WTC11 (cell line): Measurements from ENCODE around the gene CLUH. TPM values are rescaled to one million over a fixed set of nuclear protein-coding genes. Genes with fewer than 3 reads are reported as not detected.
"Not testable (repeated sequence)": the region's sequence is repeated elsewhere in the genome, so short reads cannot be mapped to it uniquely, and the experiment has no call there.

Source experiments
- ATAC-seq: fragments of 200-7000 bp; cut with Tn5 transposase; 2 replicates; pipeline ENCODE4 v1.10.0; 2021; ENCODE audit warnings: mild to moderate bottlenecking, moderate library complexity
- CTCF ChIA-PET: fragments of 300-600 bp; sonication (Branson Sonifier 250); formaldehyde crosslinking; loops from one replicate; lab custom pipeline; 2021; ENCODE audit warnings: antibody characterized with exemption; lab: Charles Lee
- POLR2A ChIA-PET: fragments of 350-600 bp; sonication (Branson Sonifier 250); formaldehyde crosslinking; loops from one replicate; lab custom pipeline; 2021; ENCODE audit warnings: antibody characterized with exemption; lab: Charles Lee
- DNase-seq: peaks from one replicate; pipeline ENCODE4 v3.0.0; 2021; ENCODE audit warnings: low spot score
- H3K27ac Mint-ChIP-seq: 2 replicates; pipeline ENCODE4 v1.8.0; 2021; ENCODE audit warnings: mixed read lengths
- H3K27me3 Mint-ChIP-seq: 2 replicates; pipeline ENCODE4 v1.8.0; 2021; ENCODE audit warnings: low read depth, mild to moderate bottlenecking, moderate library complexity, mixed read lengths
- H3K36me3 Mint-ChIP-seq: 2 replicates; pipeline ENCODE4 v1.8.0; 2021; ENCODE audit warnings: mixed read lengths
- H3K4me1 Mint-ChIP-seq: 2 replicates; pipeline ENCODE4 v1.8.0; 2022; ENCODE audit warnings: mixed read lengths
- H3K4me3 Mint-ChIP-seq: 2 replicates; pipeline ENCODE4 v1.8.0; 2021; ENCODE audit warnings: mild to moderate bottlenecking, moderate library complexity, mixed read lengths
- H3K9me3 Mint-ChIP-seq: 2 replicates; pipeline ENCODE4 v1.8.0; 2021; ENCODE audit warnings: mixed read lengths
- ATF1 ChIP-seq: sonication (generic); formaldehyde crosslinking; IDR thresholded peaks from 2 replicates; pipeline ENCODE4 v1.8.1; 2023; ENCODE audit warnings: mild to moderate bottlenecking, moderate library complexity, missing genetic modification reagents
- CDX4 ChIP-seq: fragments of 250-450 bp; sonication (Bioruptor Pico); IDR thresholded peaks from 2 replicates; pipeline ENCODE4 v1.9.0; 2021; ENCODE audit warnings: moderate library complexity, mild to moderate bottlenecking, inconsistent platforms, borderline replicate concordance
- E2F1 ChIP-seq: sonication (generic); formaldehyde crosslinking; IDR thresholded peaks from 2 replicates; pipeline ENCODE4 v1.8.0; 2022; ENCODE audit warnings: mild to moderate bottlenecking, missing genetic modification reagents
- EMX1 ChIP-seq: fragments of 250-450 bp; sonication (Bioruptor Pico); IDR thresholded peaks from 2 replicates; pipeline ENCODE4 v1.8.0; 2021; ENCODE audit warnings: mild to moderate bottlenecking
- ESRRA ChIP-seq: sonication (generic); formaldehyde crosslinking; IDR thresholded peaks from 2 replicates; pipeline ENCODE4 v1.8.1; 2022; ENCODE audit warnings: mild to moderate bottlenecking, missing genetic modification reagents, borderline replicate concordance
- FOXJ3 ChIP-seq: sonication (generic); formaldehyde crosslinking; IDR thresholded peaks from 2 replicates; pipeline ENCODE4 v1.9.0; 2021; ENCODE audit warnings: missing genetic modification reagents, mild to moderate bottlenecking, borderline replicate concordance
- FOXK1 ChIP-seq: sonication (generic); formaldehyde crosslinking; IDR thresholded peaks from 2 replicates; pipeline ENCODE4 v1.8.0; 2022; ENCODE audit warnings: mild to moderate bottlenecking, moderate library complexity, missing genetic modification reagents
- FOXP1 ChIP-seq: sonication (generic); formaldehyde crosslinking; IDR thresholded peaks from 2 replicates; pipeline ENCODE4 v1.8.0; 2022; ENCODE audit warnings: missing genetic modification reagents, mild to moderate bottlenecking, moderate library complexity, borderline replicate concordance
- JAZF1 ChIP-seq: fragments of 250-450 bp; sonication (Bioruptor Pico); IDR thresholded peaks from 2 replicates; pipeline ENCODE4 v1.9.0; 2021; ENCODE audit warnings: moderate library complexity, mild to moderate bottlenecking, inconsistent platforms
- KAT7 ChIP-seq: sonication (generic); formaldehyde crosslinking; IDR thresholded peaks from 2 replicates; pipeline ENCODE4 v1.8.1; 2023; ENCODE audit warnings: missing genetic modification reagents, mild to moderate bottlenecking, borderline replicate concordance
- MLX ChIP-seq: sonication (generic); formaldehyde crosslinking; IDR thresholded peaks from 2 replicates; pipeline ENCODE4 v1.8.1; 2023; ENCODE audit warnings: mild to moderate bottlenecking, missing genetic modification reagents, moderate library complexity
- MYBL2 ChIP-seq: sonication (generic); formaldehyde crosslinking; IDR thresholded peaks from 2 replicates; pipeline ENCODE4 v1.8.1; 2023; ENCODE audit warnings: mild to moderate bottlenecking, moderate library complexity, missing genetic modification reagents
- PRRX2 ChIP-seq: fragments of 250-450 bp; sonication (Bioruptor Pico); IDR thresholded peaks from 2 replicates; pipeline ENCODE4 v1.8.0; 2021; ENCODE audit warnings: mild to moderate bottlenecking
- TCF7 ChIP-seq: sonication (generic); formaldehyde crosslinking; IDR thresholded peaks from 2 replicates; pipeline ENCODE4 v1.8.0; 2022; ENCODE audit warnings: mild to moderate bottlenecking, low read depth, missing genetic modification reagents, moderate library complexity
- ZBTB21 ChIP-seq: sonication (generic); formaldehyde crosslinking; IDR thresholded peaks from 2 replicates; pipeline ENCODE4 v1.8.1; 2023; ENCODE audit warnings: mild to moderate bottlenecking, missing genetic modification reagents, borderline replicate concordance
- ZNF121 ChIP-seq: sonication (generic); formaldehyde crosslinking; IDR thresholded peaks from 2 replicates; pipeline ENCODE4 v1.8.0; 2023; ENCODE audit warnings: missing genetic modification reagents
- ZNF416 ChIP-seq: fragments of 250-450 bp; sonication (Bioruptor Pico); IDR thresholded peaks from 2 replicates; pipeline ENCODE4 v1.9.0; 2021; ENCODE audit warnings: mild to moderate bottlenecking, inconsistent platforms
- ZNF671 ChIP-seq: fragments of 250-450 bp; sonication (Bioruptor Pico); IDR thresholded peaks from 2 replicates; pipeline ENCODE4 v1.8.0; 2021; ENCODE audit warnings: mild to moderate bottlenecking
- total RNA-seq: library from RNA; stranded (reverse); gene quantifications from 3 replicates; pipeline ENCODE4 v1.2.3, GENCODE V29; 2021
- TF ChIP-seq, protein P1 (sequence below): sonication (generic); formaldehyde crosslinking; IDR thresholded peaks from 2 replicates; pipeline ENCODE4 v1.8.0; 2022; ENCODE audit warnings: mild to moderate bottlenecking, missing genetic modification reagents
- TF ChIP-seq, protein P2 (sequence below): fragments of 250-450 bp; sonication (Bioruptor Pico); IDR thresholded peaks from 2 replicates; pipeline ENCODE4 v1.8.0; 2021; ENCODE audit warnings: mild to moderate bottlenecking
- TF ChIP-seq, protein P3 (sequence below): fragments of 250-450 bp; sonication (Bioruptor Pico); IDR thresholded peaks from 2 replicates; pipeline ENCODE4 v1.9.0; 2021; ENCODE audit warnings: mild to moderate bottlenecking
- TF ChIP-seq, protein P4 (sequence below): sonication (generic); formaldehyde crosslinking; IDR thresholded peaks from 2 replicates; pipeline ENCODE4 v1.8.1; 2023; ENCODE audit warnings: mild to moderate bottlenecking, moderate library complexity, missing genetic modification reagents

The CLUH gene
- total RNA-seq, 1 experiment from 2014 or later, result 105 TPM

DNA sequence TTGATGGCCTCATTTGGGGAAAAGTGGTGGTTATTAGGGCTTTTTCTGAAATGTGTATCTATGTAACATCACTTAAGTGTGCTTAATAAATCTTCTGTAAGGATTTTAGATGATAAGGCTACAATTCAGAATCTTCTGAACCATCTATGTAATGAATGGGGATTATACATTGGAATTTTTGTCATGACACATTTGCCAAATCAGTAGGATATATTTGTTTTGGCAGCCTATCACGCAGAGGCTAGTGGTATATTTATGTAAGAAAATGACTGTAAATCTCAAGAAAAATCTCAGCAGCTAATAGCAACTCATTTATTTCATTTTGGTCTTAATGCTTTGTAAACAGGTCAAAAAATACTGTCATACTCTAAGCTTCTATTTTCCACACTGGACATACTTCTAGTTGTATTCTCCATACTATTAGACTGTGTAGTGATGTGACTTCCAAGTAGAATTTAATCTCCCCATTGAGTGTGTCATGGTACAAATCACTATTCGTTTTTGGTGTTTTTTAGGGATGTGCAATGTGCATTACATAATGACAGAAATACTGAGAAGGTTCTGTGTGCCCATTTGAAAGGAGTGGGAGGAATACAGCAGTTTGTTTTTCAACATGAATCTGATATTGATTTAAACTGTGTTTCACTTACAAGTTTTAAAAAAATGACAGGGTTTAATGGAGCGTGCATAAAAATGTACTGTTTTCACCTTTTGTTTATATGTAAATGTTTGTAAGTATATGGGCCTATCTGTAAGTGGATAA is 29.2 kb downstream of the CLUH start (continued):
- no peak for TF ChIP-seq CDX4 (CRISPR knock-in tag)
- TF ChIP-seq, all 79 proteins: peak for 0

DNA sequence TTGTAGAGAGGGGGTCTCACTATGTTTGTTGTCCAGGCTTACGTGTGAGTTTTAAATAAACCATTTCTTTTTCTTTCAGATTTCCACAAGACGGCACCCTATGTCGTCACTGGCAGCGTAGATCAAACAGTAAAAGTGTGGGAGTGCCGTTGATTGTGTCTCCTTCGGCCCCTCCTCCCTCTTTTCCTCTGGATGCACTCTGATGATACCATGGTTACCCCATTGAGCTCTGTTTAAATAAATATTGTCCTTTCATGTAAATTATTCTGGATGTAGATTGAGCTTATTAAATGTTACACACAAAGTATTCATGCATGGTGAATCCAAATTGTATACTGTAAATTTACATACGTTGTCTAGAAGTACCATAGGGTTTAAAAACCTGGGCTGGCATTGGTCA is 29.9 kb downstream of the CLUH start:
- H3K27ac Mint-ChIP-seq, result no peak overlapping the region
- CTCF ChIA-PET, result no interaction called here

GRCh38 chr17:2680961-2681360 is 30.6 kb downstream of the CLUH start:
- peaks cover 48% of the 10 kb centered on the region for H3K36me3 Mint-ChIP-seq
- H3K4me3 Mint-ChIP-seq, result no peak overlapping the region
- ATAC-seq, result no peak
- H3K27me3 Mint-ChIP-seq, result no peaks in the 10 kb centered on the region
- no peak for TF ChIP-seq TCF7
- no peak for TF ChIP-seq ZNF416 (CRISPR knock-in tag)
- TF ChIP-seq ZNF671, result no peak
- peak; percentile 83; the same call in 1 of the 2 replicates for TF ChIP-seq ZNF121 (CRISPR knock-in tag)
- no peaks in the 10 kb centered on the region for H3K4me1 Mint-ChIP-seq
- POLR2A ChIA-PET, result no interaction called here
- no peak for DNase-seq
- no peak overlapping the region for H3K27ac Mint-ChIP-seq
- CTCF ChIA-PET, result no interaction called here
- H3K9me3 Mint-ChIP-seq, result no peaks in the 10 kb centered on the region

More for the DNA sequence above, 29.9 kb downstream of the CLUH start:
- H3K36me3 Mint-ChIP-seq, result peaks cover 43% of the 10 kb centered on the region
- no peak overlapping the region for H3K4me3 Mint-ChIP-seq
- TF ChIP-seq, protein P1, sequence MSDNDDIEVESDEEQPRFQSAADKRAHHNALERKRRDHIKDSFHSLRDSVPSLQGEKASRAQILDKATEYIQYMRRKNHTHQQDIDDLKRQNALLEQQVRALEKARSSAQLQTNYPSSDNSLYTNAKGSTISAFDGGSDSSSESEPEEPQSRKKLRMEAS, result no peak
- no peak for TF ChIP-seq PRRX2 (CRISPR knock-in tag)
- no peak for TF ChIP-seq JAZF1 (CRISPR knock-in tag)
- no peak for TF ChIP-seq ESRRA (CRISPR knock-in tag)
- TF ChIP-seq ZNF671, result no peak
- TF ChIP-seq, protein P2, sequence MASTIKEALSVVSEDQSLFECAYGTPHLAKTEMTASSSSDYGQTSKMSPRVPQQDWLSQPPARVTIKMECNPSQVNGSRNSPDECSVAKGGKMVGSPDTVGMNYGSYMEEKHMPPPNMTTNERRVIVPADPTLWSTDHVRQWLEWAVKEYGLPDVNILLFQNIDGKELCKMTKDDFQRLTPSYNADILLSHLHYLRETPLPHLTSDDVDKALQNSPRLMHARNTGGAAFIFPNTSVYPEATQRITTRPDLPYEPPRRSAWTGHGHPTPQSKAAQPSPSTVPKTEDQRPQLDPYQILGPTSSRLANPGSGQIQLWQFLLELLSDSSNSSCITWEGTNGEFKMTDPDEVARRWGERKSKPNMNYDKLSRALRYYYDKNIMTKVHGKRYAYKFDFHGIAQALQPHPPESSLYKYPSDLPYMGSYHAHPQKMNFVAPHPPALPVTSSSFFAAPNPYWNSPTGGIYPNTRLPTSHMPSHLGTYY, result no peak
- no peak for TF ChIP-seq FOXP1 (CRISPR knock-in tag)
- TF ChIP-seq, protein P3, sequence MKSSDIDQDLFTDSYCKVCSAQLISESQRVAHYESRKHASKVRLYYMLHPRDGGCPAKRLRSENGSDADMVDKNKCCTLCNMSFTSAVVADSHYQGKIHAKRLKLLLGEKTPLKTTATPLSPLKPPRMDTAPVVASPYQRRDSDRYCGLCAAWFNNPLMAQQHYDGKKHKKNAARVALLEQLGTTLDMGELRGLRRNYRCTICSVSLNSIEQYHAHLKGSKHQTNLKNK (CRISPR knock-in tag), result no peak
- TF ChIP-seq MYBL2, result no peak
- no peak for TF ChIP-seq EMX1 (CRISPR knock-in tag)
- TF ChIP-seq MLX, result no peak
- no peak for TF ChIP-seq FOXK1
- no peak for TF ChIP-seq FOXJ3
- TF ChIP-seq E2F1 (CRISPR knock-in tag), result no peak
- TF ChIP-seq ATF1 (CRISPR knock-in tag), result no peak
- TF ChIP-seq KAT7 (CRISPR knock-in tag), result no peak
- TF ChIP-seq, protein P4, sequence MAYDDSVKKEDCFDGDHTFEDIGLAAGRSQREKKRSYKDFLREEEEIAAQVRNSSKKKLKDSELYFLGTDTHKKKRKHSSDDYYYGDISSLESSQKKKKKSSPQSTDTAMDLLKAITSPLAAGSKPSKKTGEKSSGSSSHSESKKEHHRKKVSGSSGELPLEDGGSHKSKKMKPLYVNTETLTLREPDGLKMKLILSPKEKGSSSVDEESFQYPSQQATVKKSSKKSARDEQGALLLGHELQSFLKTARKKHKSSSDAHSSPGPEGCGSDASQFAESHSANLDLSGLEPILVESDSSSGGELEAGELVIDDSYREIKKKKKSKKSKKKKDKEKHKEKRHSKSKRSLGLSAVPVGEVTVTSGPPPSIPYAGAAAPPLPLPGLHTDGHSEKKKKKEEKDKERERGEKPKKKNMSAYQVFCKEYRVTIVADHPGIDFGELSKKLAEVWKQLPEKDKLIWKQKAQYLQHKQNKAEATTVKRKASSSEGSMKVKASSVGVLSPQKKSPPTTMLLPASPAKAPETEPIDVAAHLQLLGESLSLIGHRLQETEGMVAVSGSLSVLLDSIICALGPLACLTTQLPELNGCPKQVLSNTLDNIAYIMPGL (CRISPR knock-in tag), result no peak
- no peak for TF ChIP-seq ZBTB21 (CRISPR knock-in tag)
- no peak for DNase-seq
- POLR2A ChIA-PET, result no interaction called here
- no peak for ATAC-seq
- no peaks in the 10 kb centered on the region for H3K4me1 Mint-ChIP-seq
- no peaks in the 10 kb centered on the region for H3K9me3 Mint-ChIP-seq
- H3K27me3 Mint-ChIP-seq, result no peaks in the 10 kb centered on the region

- POLR2A ChIA-PET, DNase-seq, H3K27me3 Mint-ChIP-seq, H3K4me3 Mint-ChIP-seq, H3K27ac Mint-ChIP-seq, ATAC-seq, H3K9me3 Mint-ChIP-seq, H3K4me1 Mint-ChIP-seq, CTCF ChIA-PET: not testable (repeated sequence)
- peaks cover 60% of the 10 kb centered on the region for H3K36me3 Mint-ChIP-seq
Measured at GRCh38 chr17:2679247-2679646, 32.3 kb downstream of the CLUH start.
